Astrocyte (in vitro differentiated cells and primary cell): ENCODE measurements around the gene SRF.

Experiments used
- EZH2 ChIP-seq: IDR thresholded peaks from 2 replicates; pipeline ENCODE4 v1.6.1; 2012; ENCODE audit warnings: mild to moderate bottlenecking, low read length, inconsistent platforms; ENCODE audit not compliant: insufficient read depth
- TF ChIP-seq, protein P1 (sequence below): IDR thresholded peaks from 2 replicates; pipeline ENCODE4 v1.5.1; 2011; ENCODE audit warnings: low read depth, mild to moderate bottlenecking, inconsistent platforms, low read length, moderate library complexity; ENCODE audit not compliant: insufficient read depth

GRCh38 chr6:43124481-43124880 is 46.6 kb upstream of the SRF start:
- TF ChIP-seq EZH2: no peak
- TF ChIP-seq, protein P1, sequence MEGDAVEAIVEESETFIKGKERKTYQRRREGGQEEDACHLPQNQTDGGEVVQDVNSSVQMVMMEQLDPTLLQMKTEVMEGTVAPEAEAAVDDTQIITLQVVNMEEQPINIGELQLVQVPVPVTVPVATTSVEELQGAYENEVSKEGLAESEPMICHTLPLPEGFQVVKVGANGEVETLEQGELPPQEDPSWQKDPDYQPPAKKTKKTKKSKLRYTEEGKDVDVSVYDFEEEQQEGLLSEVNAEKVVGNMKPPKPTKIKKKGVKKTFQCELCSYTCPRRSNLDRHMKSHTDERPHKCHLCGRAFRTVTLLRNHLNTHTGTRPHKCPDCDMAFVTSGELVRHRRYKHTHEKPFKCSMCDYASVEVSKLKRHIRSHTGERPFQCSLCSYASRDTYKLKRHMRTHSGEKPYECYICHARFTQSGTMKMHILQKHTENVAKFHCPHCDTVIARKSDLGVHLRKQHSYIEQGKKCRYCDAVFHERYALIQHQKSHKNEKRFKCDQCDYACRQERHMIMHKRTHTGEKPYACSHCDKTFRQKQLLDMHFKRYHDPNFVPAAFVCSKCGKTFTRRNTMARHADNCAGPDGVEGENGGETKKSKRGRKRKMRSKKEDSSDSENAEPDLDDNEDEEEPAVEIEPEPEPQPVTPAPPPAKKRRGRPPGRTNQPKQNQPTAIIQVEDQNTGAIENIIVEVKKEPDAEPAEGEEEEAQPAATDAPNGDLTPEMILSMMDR: no peak
